ENCODE results near the gene CBX5.

DNA sequence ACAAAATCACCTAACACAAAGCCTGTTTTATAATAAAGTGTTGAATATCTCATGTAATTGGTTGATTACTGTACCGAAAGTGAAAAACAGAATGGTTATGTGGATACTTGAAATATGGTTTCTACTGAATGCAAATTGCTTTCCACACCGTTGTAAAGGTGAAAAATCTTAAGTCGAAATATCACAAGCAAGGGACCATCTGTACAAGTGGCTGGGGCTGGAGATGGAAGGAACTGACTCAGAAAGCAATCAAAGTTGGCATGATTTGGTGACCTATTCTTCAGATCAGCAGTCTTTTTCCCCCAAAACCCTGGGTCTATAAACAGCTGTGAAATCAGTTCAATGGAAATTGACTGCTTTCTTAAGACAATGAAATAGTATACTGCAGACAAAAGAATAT, 3.6 kb downstream of the CBX5 start:
- TF ChIP-seq, protein P1, sequence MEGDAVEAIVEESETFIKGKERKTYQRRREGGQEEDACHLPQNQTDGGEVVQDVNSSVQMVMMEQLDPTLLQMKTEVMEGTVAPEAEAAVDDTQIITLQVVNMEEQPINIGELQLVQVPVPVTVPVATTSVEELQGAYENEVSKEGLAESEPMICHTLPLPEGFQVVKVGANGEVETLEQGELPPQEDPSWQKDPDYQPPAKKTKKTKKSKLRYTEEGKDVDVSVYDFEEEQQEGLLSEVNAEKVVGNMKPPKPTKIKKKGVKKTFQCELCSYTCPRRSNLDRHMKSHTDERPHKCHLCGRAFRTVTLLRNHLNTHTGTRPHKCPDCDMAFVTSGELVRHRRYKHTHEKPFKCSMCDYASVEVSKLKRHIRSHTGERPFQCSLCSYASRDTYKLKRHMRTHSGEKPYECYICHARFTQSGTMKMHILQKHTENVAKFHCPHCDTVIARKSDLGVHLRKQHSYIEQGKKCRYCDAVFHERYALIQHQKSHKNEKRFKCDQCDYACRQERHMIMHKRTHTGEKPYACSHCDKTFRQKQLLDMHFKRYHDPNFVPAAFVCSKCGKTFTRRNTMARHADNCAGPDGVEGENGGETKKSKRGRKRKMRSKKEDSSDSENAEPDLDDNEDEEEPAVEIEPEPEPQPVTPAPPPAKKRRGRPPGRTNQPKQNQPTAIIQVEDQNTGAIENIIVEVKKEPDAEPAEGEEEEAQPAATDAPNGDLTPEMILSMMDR (conservative IDR thresholded peaks at IDR 0.05 in 1 of 2, IDR thresholded peaks at IDR 0.05 in 1 of 2; ENCODE audit: low read depth in 1 of 2, low read length in 2 of 2): no peak
- TF ChIP-seq EZH2 (IDR thresholded peaks at IDR 0.05; ENCODE audit: low read length, missing control alignments): no peak
